Psoas muscle (tissue), 8 donors: ENCODE data around the gene SYT7. TPM values are rescaled to one million over a fixed set of nuclear protein-coding genes. Genes with fewer than 3 reads are reported as not detected.

Source experiments
- ATAC-seq, 4 donors: fragments of 200-7000 bp; cut with Tn5 transposase; one replicate each; pipeline ENCODE4 v1.9.1; 2020; ENCODE audit warnings: moderate library complexity in 3 of 4, mild to moderate bottlenecking in 2 of 4
- DNase-seq, 2 donors: peaks; one replicate each; pipeline ENCODE4 v3.0.0-alpha.2; 2020
- H3K27ac ChIP-seq: fragments of 200-600 bp; one replicate; pipeline ENCODE4 v1.8.0; 2022
- H3K27me3 ChIP-seq, 3 donors: fragments of 200-600 bp in 1 of 3; one replicate each; pipeline versions ENCODE4 v1.6.1 to v1.8.0; 2013 to 2022; ENCODE audit warnings: low read length in 2 of 3, mild to moderate bottlenecking in 2 of 3, moderate library complexity in 1 of 3; ENCODE audit not compliant: insufficient read depth in 3 of 3
- H3K36me3 ChIP-seq, 2 donors: fragments of 200-600 bp in 1 of 2; one replicate each; pipeline versions ENCODE4 v1.6.1 to v1.8.0; 2013 to 2022; ENCODE audit warnings: low read depth in 1 of 2, mild to moderate bottlenecking in 1 of 2, moderate library complexity in 1 of 2; ENCODE audit not compliant: insufficient read depth in 1 of 2
- H3K4me1 ChIP-seq: fragments of 200-600 bp; one replicate; pipeline ENCODE4 v1.8.0; 2022
- H3K4me3 ChIP-seq: fragments of 200-600 bp; one replicate; pipeline ENCODE4 v1.8.0; 2022; ENCODE audit warnings: mild to moderate bottlenecking
- H3K9me3 ChIP-seq: fragments of 200-600 bp; one replicate; pipeline ENCODE4 v1.8.0; 2022
- CTCF ChIP-seq: fragments of 200-600 bp; IDR thresholded peaks from one replicate; pipeline ENCODE4 v1.8.0; 2022; ENCODE audit warnings: antibody characterized with exemption
- WGBS, 3 donors: extraction: QIAGEN DNeasy Blood & Tissue Kit; methylation state at CpG; one replicate each; pipeline versions ENCODE4 v1.1.6 to v1.1.7; 2013; 5-methylcytosine and 5-hydroxymethylcytosine counted together
- intact Hi-C, 2 donors: fragments of 100-400 bp; cut with DNase I; formaldehyde crosslinking; loops; one replicate each; pipeline versions ENCODE4 v1.11.0 to v1.14.2; 2022
- polyA plus RNA-seq, 3 donors: library from polyadenylated mRNA; stranded (reverse); fragments of 200-250 nt; gene quantifications; one replicate each; pipeline ENCODE4 v1.2.3, GENCODE V29; 2013
- total RNA-seq, 4 donors: library from RNA; stranded (reverse); fragmentation: NEBNext Ultra II Directional in 2 of 4; extraction: Animal tissue kit (Norgen Biotek cat#: 25700) in 2 of 4; gene quantifications; one replicate each; pipeline versions ENCODE4 v1.2.1 to v1.2.4, GENCODE V29; 2021 to 2023
- donor health status: healthy with polysubstance abuse.
- donor health status: DM: no; HTN: no; CAD: no; lungs with moderate emphysema.
- donor health status: Bipolar disorder and iron deficiency.
- donor health status: healthy.
- donor health status: DM: yes; HTN: yes; CAD: no.
- donor health status: DM: no; HTN: no; CAD: no.
- donor health status: DM: no; HTN: no; CAD: no.
- donor health status: DM: yes; HTN: yes; CAD: no.

SYT7 gene
- total and polyA plus RNA-seq, 7 donors: 0.96 to 3.5 (median 2.1) TPM

GRCh38 chr11:61602775-61603569, 22.1 kb upstream of the SYT7 start:
- 26 to 46% (median 30%) methylated on average over 19 to 20 of the region's 20 CpGs for WGBS, 3 donors
- H3K4me3 ChIP-seq: no peak overlapping the region
- no peak for TF ChIP-seq CTCF

GRCh38 chr11:61601512-61601911, 20.6 kb upstream of the SYT7 start:
- Histone ChIP-seq H3K27ac (no peak overlapping the region), H3K9me3 (no peaks in the 10 kb centered on the region), H3K4me3 (no peak overlapping the region), H3K4me1 (no peaks in the 10 kb centered on the region), H3K36me3 (no peaks in the 10 kb centered on the region), H3K27me3 (peaks cover 0 to 4% (median 0%) of the 10 kb centered on the region in 3 donors)
- DNase-seq (no peak), ATAC-seq (no peak)
- WGBS, 3 donors: 70 to 83% (median 80%) methylated on average over 4 of the region's 4 CpGs
- intact Hi-C loops: no loop called here
- no peak for TF ChIP-seq CTCF

More at GRCh38 chr11:61602775-61603569, 22.1 kb upstream of the SYT7 start:
- H3K27me3 ChIP-seq: peaks cover 0 to 4% (median 0%) of the 10 kb centered on the region in 3 donors
- H3K4me1 ChIP-seq: no peaks in the 10 kb centered on the region
- H3K36me3 ChIP-seq: no peaks in the 10 kb centered on the region
- H3K27ac ChIP-seq: no peak overlapping the region
- H3K9me3 ChIP-seq: no peaks in the 10 kb centered on the region
- intact Hi-C loops: no loop called here
- ATAC-seq (peak; percentile 68 to 85 (median 80)), DNase-seq (peak; percentile 84 to 88)

GRCh38 chr11:61599968-61600710, 19.3 kb upstream of the SYT7 start:
- no peak overlapping the region for H3K4me3 ChIP-seq

More at GRCh38 chr11:61599968-61600710, 19.3 kb upstream of the SYT7 start:
- Histone ChIP-seq H3K9me3 (no peaks in the 10 kb centered on the region), H3K27ac (no peak overlapping the region), H3K36me3 (no peaks in the 10 kb centered on the region), H3K27me3 (peaks cover 0 to 4% (median 0%) of the 10 kb centered on the region in 3 donors), H3K4me1 (no peaks in the 10 kb centered on the region)
- no peak for TF ChIP-seq CTCF
- intact Hi-C loops: no loop called here
- DNase-seq (no peak), ATAC-seq (no peak)
- 65 to 73% (median 71%) methylated on average over 13 of the region's 13 CpGs for WGBS, 3 donors
